ENCODE measurements around the gene COL4A6.

COL4A6 gene

DNA sequence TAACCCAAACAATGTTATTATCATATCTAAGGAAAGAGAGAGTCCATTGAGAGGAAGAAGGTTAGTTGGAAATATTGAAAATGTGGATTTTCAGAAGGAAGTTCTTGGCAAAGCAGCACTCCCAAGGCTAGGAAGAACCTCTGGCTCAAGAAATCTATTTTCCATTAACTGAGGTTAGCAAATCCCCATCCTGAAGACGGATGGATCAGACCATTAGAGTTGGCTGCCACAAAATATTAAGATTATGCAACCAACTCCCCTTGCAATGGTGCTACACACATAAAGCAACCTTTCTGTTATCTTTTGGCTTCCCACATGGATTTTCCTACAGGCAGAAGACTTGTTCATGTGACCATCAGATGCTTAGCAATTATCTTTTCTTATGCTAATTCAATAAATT, 96.3 kb downstream of the COL4A6 start:
- in situ Hi-C loops (cut with MboI; ENCODE audit: low sequenced_read_pairs): no loop called here

DNA sequence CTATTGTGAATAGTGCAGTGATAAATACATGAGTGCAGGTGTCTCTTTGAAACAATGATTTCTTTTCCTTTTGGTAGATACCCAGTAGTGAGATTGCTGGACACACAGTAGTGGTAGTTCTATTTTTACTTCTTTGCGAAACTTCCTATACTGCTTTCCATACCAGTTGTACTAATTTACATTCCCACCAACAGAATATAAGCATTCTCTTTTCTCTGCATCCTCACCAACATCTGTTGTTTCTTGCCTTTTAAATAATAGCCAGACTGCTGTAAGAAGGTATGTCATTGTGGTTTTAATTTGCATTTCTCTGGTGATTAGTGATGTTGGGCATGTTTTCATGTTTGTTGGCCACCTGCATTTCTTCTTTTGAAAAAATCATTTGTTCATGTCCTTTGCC, 105.9 kb downstream of the COL4A6 start:
- in situ Hi-C loops (cut with MboI; ENCODE audit: low sequenced_read_pairs): no loop called here

DNA sequence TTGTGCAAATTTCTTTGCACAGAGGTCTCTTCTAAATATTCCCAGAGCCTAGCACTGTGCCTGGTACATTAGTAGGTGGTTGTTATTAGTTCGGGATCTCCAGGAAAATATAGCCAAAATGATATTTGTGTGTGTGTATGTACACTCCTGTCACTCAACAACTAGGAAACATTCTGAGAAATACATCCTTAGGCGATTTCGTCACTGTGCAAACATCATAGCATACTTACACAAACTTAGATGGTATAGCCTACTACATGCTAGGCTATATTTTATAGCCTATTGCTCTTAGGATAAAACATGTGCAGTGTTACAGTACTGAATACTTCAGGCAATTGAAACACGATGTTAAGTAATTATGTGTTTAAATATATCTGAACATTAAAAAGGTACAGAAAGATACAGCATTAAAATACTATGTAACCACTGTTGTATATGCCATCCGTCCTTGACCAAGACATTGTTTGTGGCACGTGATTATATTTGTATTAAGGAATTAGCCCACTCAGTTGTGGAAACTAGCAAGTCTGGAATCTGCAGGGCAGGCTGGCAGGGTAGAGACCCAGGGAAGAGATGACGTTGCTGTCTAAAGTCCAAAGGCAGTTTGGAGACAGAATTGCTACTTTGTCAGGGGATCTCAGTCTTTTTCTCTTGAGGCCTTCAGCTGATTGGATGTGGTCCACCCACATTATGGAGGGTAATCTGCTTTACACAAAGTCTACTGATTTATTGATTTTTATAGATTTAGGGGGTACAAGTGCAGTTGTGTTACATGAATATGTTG, 106.9 kb downstream of the COL4A6 start:
- in situ Hi-C loops (cut with MboI; ENCODE audit: low sequenced_read_pairs): no loop called here

DNA sequence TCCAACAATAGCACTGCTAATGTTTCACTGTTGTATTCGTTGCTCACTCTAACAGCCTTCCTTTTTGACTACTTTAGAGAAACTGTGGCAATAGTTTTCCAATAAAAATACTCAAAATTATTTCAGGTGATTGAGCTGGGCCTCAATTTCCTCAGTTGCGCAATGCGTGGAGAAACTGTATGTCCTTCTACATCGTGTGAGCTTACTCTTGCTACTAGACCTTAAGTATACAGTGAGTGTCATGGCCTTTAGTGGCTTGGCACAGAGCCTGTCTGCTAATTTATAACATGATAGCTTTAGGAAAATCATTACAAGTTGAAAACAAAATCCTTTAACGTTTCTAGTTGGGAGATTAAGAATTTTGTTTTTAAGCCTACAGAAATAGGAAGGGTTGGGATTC, 114.5 kb downstream of the COL4A6 start:
- in situ Hi-C loops (cut with MboI; ENCODE audit: low sequenced_read_pairs): no loop called here

DNA sequence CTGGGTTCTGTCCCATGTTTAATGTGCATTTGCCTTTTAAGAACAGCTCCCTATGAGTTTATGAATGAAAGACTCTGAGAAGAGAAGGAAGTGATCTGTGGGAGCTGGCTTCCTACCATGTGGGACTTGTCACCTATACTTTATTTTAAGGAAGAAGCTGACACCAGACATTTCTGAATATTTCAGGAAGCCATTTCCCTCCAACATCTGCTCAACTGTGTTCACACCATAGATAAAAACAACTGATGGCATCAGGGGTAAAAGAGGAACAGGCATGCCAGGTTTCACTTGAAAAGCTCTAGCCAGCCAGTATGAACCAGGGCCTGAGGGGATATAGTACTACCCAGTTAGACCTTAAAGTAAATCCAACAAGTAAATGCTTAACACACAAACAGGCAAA, 116.0 kb downstream of the COL4A6 start:
- in situ Hi-C loops (cut with MboI; ENCODE audit: low sequenced_read_pairs): no loop called here

DNA sequence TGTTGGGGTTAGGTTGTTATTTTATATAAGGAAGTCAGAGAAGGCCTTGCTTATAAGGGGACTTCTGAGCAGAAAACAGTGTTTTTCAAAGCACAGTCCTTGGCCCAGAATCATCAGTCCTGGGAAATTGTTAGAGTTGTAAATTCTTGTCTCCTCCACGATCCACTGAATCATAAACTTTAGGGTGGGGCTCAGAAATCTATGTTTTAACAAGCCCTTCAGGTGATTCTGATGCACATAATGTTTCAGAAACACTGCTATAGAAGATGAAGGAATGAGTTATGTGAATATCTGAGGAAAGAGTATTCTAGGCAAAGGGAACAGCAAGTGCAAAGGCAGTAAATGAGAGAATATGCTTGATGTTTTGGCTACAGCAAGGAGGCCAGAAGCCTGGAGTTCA, 121.8 kb downstream of the COL4A6 start:
- in situ Hi-C loops (cut with MboI; ENCODE audit: low sequenced_read_pairs): no loop called here

DNA sequence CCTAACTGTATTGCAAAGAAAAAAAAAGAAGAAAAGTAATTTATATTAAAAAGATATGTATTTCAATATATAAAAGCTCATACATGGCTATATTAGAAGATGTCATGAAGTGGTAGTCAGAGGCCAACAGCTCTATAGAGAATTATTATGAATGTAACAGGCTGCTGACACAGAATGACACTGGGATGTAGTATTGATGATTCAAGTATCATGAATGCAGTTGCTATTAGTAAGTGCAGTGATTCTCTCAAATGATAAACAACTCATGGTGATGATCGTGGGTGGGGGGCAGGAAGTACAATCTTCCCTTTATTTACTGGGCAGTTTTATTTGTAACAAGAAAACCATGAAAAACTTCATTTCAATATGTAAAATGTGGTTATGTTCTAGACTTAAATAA, 124.6 kb downstream of the COL4A6 start:
- in situ Hi-C loops (cut with MboI; ENCODE audit: low sequenced_read_pairs): no loop called here

DNA sequence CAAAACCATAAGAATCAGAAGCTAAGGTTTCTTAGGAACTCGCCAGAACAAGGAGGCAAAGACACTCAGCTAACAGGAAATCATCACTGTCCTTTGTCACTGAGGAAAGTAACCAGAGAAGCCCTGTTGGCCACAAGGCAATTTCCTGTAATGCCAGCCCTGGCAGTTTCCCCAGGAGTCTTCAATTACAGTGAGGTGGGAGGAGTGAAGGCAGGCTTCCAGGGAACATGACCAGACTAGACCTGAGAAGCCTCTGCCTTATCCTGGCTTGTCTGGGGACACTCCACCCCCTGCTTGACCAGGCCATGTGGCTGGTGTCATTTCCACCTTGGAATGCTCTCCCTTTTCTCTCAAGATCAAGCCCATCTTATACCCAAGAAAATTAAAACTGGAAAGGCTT, 125.3 kb downstream of the COL4A6 start:
- in situ Hi-C loops (cut with MboI; ENCODE audit: low sequenced_read_pairs): no loop called here

DNA sequence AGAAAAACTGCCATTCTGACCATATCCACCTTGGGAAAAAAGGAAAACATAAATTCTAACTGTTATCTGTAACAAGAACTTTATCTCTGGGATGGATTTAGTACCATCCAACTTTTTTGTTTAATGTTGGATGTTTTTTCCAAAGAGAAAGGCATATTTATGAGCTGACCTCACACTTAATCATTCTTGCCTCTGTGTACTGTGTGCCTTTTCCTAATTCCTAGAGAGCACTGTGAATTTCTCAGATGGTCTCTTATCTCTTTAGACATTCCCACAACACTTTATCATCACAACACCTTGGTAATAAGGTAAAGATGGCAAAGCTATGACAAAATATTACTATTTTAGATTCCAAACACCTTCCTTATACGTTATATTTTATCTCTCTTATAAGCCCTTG, 126.2 kb downstream of the COL4A6 start:
- in situ Hi-C loops (cut with MboI; ENCODE audit: low sequenced_read_pairs): no loop called here

DNA sequence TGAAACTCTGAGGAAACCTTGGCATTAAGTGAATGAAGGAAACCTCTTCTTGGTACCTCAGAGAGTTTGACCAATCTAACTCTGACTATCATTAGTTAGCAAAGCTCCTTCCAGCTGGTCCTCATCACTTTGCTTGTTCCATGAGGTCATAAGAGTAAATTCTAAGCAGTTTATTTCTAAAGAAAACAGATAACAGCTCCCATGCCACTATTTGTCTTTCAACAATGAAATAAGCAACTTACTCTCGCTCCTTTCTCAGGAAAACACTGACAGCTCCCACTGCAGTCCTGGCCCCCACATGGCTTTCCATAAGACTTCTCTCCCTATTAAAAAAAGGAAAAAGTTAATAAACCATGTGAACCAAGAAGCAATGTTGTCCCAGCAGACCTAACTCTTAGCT, 127.7 kb downstream of the COL4A6 start:
- in situ Hi-C loops (cut with MboI; ENCODE audit: low sequenced_read_pairs): no loop called here

DNA sequence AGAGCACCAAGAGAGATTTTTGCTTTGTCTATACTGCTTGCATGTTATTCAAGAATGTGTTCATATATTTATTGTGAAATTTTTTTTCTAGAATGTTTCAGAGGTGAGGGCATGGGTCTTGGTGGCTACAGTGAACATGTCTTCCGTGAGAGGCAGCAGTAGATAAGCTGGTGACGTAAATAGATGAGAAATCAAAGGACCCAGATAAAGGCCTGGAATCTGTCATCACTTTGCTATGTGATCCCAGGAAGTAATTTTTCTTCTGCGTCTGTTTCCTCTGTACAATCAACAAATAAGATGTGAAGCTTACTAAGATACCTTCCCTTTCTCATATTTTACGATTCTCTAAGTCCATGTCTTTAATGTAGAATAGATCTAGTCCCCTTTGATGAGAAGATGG, 129.1 kb downstream of the COL4A6 start:
- in situ Hi-C loops (cut with MboI; ENCODE audit: low sequenced_read_pairs): no loop called here

DNA sequence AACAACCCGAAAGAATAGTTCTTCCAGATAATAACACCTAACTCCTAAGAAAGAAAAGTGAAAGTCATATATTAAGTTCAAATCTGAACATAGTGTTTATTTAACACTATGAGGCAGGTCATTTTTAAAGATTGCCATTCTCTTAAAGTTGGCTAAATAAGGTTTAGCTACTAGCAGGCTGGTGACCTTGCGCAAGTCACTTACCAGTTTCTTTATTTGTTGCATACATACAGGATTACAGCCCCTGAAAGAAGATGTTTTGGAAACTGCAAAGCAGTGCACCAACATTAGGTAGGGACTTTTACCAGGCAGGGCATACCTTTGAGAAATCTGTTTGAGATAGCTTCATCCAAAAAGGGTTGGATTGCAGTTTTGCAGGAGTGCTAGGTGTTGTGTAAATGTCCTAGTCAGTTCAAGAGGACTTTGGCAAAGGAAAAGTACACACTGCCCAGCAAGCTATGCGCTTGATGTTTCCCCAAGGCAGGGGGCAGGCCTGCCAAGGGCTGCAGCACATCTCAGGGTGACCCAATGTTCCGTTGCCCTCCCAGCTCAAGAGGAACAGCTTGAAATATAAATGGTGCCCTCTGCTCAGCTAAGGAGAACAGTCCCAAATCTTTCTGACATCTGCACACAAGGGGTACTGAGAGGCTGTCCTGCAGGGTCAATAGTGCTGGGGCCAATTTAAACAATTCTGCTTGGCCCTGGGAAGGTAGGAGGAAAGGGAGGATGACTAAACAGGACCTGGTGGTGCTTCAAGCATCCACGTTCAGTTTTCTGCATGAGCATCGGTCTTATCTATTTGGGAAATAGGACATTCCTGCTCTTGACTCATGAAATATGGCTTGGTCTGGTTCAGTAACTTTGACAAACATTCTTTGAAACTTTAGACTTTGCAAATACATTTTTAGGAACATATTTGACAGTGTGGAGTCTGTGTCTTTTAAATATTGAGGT, 130.8 kb downstream of the COL4A6 start:
- in situ Hi-C loops (cut with MboI; ENCODE audit: low sequenced_read_pairs): no loop called here

DNA sequence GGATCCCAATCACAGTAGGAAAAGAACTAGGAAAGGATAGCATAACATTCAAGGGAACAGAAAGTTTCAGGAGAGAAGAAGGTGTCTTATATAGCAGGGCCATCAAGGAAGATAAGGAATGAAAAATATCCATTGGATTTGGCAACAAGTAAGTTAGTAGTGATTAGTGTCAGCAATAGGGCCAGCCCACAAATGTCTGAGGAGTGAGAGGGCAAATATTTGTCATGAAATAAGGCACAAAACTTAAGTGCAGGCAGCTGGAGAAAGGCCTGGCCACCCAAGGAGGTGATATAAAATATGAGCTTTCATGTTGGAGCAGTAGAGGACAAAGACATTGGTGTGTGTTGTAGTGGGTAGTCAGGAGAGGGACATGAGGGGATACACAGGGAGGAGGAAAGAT, 132.1 kb downstream of the COL4A6 start:
- in situ Hi-C loops (cut with MboI; ENCODE audit: low sequenced_read_pairs): no loop called here

DNA sequence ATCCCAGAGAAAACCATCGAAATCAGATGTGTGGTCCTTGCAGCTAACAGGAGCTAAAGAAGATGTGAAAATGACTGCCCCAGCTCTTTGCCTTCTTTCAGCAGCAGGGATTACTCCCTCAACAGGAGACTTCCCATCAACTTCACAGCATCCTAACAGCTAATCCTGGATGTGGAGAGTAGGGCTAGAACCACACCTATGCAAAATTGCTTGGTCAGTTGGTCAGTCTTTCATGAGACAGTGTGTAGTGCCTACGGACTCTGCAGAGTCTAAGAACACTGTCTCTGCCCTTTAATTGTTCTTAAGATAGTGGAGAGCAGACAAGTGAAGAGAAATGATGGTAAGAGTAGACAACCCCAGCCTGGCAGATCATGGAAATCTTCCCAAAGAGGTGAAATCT, 133.5 kb downstream of the COL4A6 start:
- in situ Hi-C loops (cut with MboI; ENCODE audit: low sequenced_read_pairs): no loop called here

DNA sequence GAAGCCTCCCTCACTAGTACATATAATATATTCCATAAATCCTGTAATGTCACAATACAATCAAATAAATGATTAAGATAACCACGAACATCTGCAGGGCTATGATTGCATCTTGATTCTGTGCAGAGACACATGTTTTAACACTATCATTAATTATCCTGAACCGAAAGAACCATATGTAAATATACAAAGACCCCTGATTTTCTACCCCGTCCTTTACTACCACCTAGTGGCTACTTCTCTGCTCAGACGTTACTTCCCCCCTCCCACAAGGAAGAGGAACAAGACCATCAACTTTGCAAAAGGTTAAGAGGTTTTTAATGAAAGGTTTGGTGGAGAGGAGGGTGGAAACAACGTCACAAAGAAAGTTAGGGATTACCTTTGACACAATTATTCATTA, 134.0 kb downstream of the COL4A6 start:
- in situ Hi-C loops (cut with MboI; ENCODE audit: low sequenced_read_pairs): no loop called here

DNA sequence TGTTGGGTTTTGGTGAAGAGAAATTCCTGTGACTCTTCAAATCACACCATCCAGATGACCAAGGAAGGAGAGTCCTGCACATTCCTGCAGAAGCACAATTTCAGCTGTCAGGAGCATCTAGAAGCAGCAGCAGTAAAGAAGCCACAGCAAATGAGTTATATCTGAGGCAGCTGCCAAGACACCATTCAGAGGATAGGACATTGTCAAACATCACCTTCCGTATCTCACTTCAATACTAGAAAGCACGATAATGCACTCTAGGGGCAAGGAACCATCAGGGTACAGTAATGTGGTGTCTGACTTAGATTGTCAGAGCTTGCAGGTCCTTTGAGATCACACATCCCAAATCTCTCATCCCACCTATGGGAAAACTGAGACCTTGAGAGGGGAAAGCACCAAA, 134.5 kb downstream of the COL4A6 start:
- in situ Hi-C loops (cut with MboI; ENCODE audit: low sequenced_read_pairs): no loop called here

DNA sequence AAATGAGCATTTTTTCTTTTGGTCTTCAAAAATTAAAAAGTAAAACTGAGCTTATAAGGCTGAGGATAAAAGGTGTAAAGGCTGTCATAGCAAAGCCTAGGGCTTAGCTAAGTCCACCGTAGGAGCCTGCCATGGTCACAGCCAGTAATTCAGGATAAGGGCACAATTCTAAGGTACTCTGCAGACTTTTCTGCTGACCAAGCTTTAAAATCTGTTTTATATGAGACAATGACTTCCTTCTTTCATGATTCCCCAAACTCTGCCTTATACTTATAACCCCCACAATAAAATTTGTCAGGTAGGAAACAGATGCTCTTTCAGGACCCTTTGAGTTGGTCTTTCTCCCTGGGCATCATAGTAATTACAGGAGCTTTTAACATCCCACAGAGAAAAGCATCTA, 138.5 kb downstream of the COL4A6 start:
- in situ Hi-C loops (cut with MboI; ENCODE audit: low sequenced_read_pairs): no loop called here

DNA sequence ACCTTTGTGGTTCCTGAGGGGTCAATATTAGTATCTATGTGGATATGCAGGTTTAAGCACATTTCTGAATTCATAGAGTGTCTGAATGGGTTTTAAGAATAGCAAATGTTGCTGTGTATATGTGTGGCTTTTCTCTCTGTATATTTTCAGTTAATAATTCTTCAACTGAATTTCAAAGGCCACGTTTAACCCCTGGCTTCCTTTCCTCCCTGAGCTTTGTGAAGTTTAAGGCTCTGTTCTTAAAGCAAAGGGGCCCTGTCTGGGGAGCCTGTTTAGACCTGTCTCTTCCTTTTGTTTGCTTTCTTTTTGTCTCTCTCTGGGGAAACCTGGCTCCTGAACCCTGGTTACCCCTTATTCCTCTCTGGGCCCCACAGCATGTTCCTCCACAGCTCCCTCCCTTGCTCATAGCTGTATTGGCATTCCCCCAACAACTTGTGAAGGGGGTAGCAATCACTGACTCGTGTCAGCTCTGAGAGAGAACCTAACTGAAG, 139.1 kb downstream of the COL4A6 start:
- in situ Hi-C loops (cut with MboI; ENCODE audit: low sequenced_read_pairs): no loop called here

DNA sequence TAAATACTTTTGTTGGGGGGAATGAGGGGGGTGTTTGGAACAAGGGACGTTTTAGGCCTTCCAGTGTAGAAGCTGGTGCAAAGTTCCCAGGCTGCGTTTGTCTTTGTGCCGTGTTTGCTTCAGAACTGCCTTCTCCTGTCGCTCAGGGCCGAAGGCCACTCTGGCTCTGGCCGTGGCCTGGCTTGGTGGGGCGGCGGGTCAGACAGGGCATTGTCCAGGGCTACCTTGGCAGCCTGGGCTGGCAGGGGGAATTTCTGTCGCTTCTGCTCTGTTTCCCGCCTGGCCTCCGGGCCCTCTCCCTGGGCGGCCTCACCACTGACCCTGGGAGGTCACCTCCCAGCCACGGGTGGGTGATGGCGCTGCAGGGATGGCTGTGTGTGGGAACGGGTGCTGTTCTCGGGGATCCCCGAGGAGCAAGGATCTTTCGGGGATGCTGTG, 140.0 kb downstream of the COL4A6 start:
- in situ Hi-C loops (cut with MboI; ENCODE audit: low sequenced_read_pairs): no loop called here

DNA sequence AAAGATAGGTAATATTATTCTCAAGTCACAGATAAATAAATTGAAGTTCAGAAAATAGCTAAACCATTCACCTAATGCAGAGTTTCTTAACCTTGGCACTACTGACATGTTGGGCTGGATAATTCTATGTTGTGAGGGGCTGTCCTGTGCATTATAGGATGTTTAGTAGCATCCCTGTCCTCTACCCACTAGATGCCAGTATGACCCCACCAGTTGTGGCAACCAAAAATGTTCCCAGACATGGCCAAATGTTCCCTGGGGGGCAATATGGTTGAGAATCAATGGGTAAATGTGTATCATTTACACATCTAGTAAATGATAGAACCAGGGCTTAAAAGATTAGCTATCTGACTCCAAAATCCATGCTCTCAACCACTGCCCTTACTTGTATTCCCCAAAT, 140.9 kb downstream of the COL4A6 start:
- in situ Hi-C loops (cut with MboI; ENCODE audit: low sequenced_read_pairs): no loop called here

DNA sequence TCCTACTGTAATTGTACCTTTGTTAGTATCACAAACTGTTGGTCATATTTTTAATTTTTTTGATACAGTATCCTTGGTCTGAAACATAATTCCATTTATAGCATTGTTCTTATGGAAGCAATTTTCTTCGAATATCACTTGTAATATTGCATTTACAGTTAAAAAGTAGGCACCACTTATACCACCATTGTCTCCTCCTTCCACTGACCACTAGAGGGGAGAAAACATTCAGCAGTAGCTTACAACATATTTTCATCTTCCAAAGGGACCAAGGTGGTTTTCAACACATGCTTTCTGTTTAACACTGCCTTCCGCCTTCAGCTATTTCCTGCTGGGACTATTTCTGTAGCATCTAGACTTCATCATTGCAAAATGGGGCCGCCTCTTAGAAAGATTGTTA, 146.2 kb downstream of the COL4A6 start:
- in situ Hi-C loops (cut with MboI; ENCODE audit: low sequenced_read_pairs): no loop called here

DNA sequence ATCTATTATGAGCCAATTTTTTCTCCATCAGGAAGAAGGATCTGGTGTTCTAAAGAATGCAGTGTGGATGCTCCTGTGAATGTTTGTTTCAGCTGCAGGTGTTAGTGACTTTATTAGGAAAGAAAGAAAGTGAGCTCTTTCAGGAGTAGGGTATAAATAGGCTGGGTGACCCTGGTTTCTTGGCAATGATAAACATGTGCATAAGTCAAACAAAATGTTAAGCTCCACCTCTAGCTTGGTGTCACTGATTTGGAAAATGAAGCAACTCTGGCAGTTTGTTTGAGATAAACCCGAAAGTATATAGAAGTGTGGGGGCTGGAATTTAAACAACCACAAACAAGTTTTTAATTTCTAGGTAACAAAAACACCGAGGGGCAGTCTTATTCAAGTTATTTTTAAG, 152.3 kb downstream of the COL4A6 start:
- in situ Hi-C loops (cut with MboI; ENCODE audit: low sequenced_read_pairs): no loop called here

Data from HL-60/S4 treated with retinoic acid at 250 ng/mL for 4 days and 3 days (cell line).